T-cell (primary cell): ENCODE results near the gene FTO. TPM values are rescaled to one million over a fixed set of nuclear protein-coding genes. Genes with fewer than 3 reads are reported as not detected.

Experiments used
- ATAC-seq, 4 experiments: fragments of 200-7000 bp in 3 of 4; fragments of 150-1000 bp in 1 of 4; cut with Tn5 transposase; replicated peaks in 1 of 4; 1 replicate in 3 of 4; 2 replicates in 1 of 4; pipeline ENCODE4 v1.10.0; 2021; ENCODE audit warnings: moderate library complexity in 3 of 4, mild to moderate bottlenecking in 2 of 4, moderate number of reproducible peaks in 1 of 4
- CTCF ChIA-PET, 2 donors: fragments of 300-600 bp; sonication (Branson Sonifier 250); formaldehyde crosslinking; loops; one replicate each; lab custom pipeline; 2022; ENCODE audit warnings: antibody characterized with exemption in 2 of 2; lab: Charles Lee
- POLR2A ChIA-PET, 2 donors: fragments of 300-600 bp; sonication (Branson Sonifier 250); formaldehyde crosslinking; loops; one replicate each; lab custom pipeline; 2022; ENCODE audit warnings: antibody characterized with exemption in 2 of 2; lab: Charles Lee
- DNase-seq, 35 experiments: peaks; one replicate each; pipeline versions ENCODE4 v3.0.0 to v3.0.0-alpha.2; 2013 to 2023
- H3K27ac ChIP-seq: one replicate; pipeline ENCODE4 v1.5.1; 2013; ENCODE audit warnings: low read length
- H3K27me3 ChIP-seq, 2 experiments: replicated peaks in 1 of 2; 1 replicate in 1 of 2; 2 replicates in 1 of 2; pipeline versions ENCODE4 v1.6.1 to v1.7.0; 2013; ENCODE audit warnings: low read length in 1 of 2, mixed read lengths in 1 of 2; ENCODE audit not compliant: control insufficient read depth in 2 of 2, insufficient read depth in 2 of 2; ENCODE audit errors: extremely low read depth in 1 of 2
- H3K36me3 ChIP-seq, 2 donors: 1 replicate in 1 of 2; 2 replicates in 1 of 2; pipeline versions ENCODE4 v1.6.1 to v1.7.0; 2013; ENCODE audit warnings: low read length in 1 of 2; ENCODE audit not compliant: control insufficient read depth in 2 of 2, insufficient read depth in 1 of 2; ENCODE audit errors: extremely low read depth in 1 of 2
- H3K4me1 ChIP-seq, 2 experiments: 1 replicate in 1 of 2; 2 replicates in 1 of 2; pipeline versions ENCODE4 v1.6.1 to v1.7.0; 2013; ENCODE audit warnings: low read length in 2 of 2, mixed read lengths in 1 of 2; ENCODE audit not compliant: insufficient read depth in 2 of 2, control insufficient read depth in 1 of 2; ENCODE audit errors: extremely low read depth in 1 of 2
- H3K4me3 ChIP-seq, 2 donors: 1 replicate in 1 of 2; 2 replicates in 1 of 2; pipeline versions ENCODE4 v1.5.1 to v1.7.0; 2013; ENCODE audit warnings: mild to moderate bottlenecking in 2 of 2, low read length in 1 of 2, moderate library complexity in 1 of 2; ENCODE audit not compliant: control insufficient read depth in 1 of 2; ENCODE audit errors: extremely low read depth in 1 of 2
- H3K9me3 ChIP-seq: 2 replicates; pipeline ENCODE4 v1.7.0; 2013
- H3K27ac Mint-ChIP-seq, 2 donors: one replicate each; pipeline ENCODE4 v1.8.0; 2020 to 2021; ENCODE audit warnings: mild to moderate bottlenecking in 2 of 2, mixed read lengths in 2 of 2
- H3K27me3 Mint-ChIP-seq, 2 donors: one replicate each; pipeline ENCODE4 v1.8.0; 2021 to 2022; ENCODE audit warnings: mixed read lengths in 2 of 2
- H3K36me3 Mint-ChIP-seq: one replicate; pipeline ENCODE4 v1.8.0; 2021; ENCODE audit warnings: mixed read lengths
- H3K4me1 Mint-ChIP-seq, 3 donors: one replicate each; pipeline ENCODE4 v1.8.0; 2020 to 2022; ENCODE audit warnings: mixed read lengths in 3 of 3, mild to moderate bottlenecking in 1 of 3
- H3K4me3 Mint-ChIP-seq, 3 donors: one replicate each; pipeline ENCODE4 v1.8.0; 2020 to 2022; ENCODE audit warnings: mild to moderate bottlenecking in 3 of 3, mixed read lengths in 3 of 3, moderate library complexity in 3 of 3
- H3K9me3 Mint-ChIP-seq, 3 donors: one replicate each; pipeline ENCODE4 v1.8.0; 2020 to 2022; ENCODE audit warnings: mixed read lengths in 3 of 3
- WGBS: methylation state at CpG from one replicate; pipeline ENCODE4 v1.1.5; 2013; ENCODE audit warnings: missing lambda C conversion rate; ENCODE audit not compliant: insufficient coverage; 5-methylcytosine and 5-hydroxymethylcytosine counted together
- total RNA-seq, 35 experiments: library from RNA in 6 of 35; stranded (reverse) in 6 of 35; fragments of 120-200 nt in 1 of 35; gene quantifications; one replicate each; pipeline versions ENCODE4 v1.2.1 to v1.2.4 and lab custom pipeline; 2013 to 2026

The FTO gene
- total RNA-seq, 5 donors from 2014 or later (not counting 1 experiment from before 2014, with no cell fraction given), result 44.7 to 69.0 (median 46.0) TPM

DNA sequence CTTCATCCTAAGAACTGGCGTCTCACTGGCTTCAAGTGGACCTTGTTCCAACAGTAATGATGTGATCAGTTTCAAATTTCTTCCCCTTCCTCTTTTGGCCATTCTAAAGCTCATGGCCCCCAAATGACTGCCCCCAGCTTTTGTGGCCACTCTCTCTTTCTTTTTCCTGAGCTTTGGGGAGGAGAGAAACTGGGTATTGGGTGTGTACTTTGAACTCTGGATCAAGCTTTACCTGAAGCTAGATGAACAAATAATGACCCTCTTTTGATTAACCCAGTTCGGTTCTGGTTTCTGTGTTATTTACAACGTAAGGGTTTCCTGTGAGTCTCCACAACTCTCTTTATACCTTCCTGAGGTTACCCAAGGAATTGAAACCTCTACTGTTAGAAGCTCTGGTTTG is 132.7 kb downstream of the FTO start:
- peaks cover 65% of the 10 kb centered on the region for H3K36me3 Mint-ChIP-seq
- no peak for ATAC-seq
- H3K27me3 Mint-ChIP-seq, result no peaks in the 10 kb centered on the region
- no peaks in the 10 kb centered on the region for H3K9me3 Mint-ChIP-seq
- Histone ChIP-seq H3K27ac (no peak overlapping the region), H3K36me3 (peaks cover 0 to 4% of the 10 kb centered on the region in 2 donors), H3K9me3 (no peaks in the 10 kb centered on the region), H3K4me3 (no peak overlapping the region), H3K27me3 (no peaks in the 10 kb centered on the region), H3K4me1 (no peaks in the 10 kb centered on the region)
- DNase-seq, result no peak
- H3K4me1 Mint-ChIP-seq, result peaks cover 4 to 38% (median 6%) of the 10 kb centered on the region in 3 donors
- WGBS, result no CpG with 5 or more reads among the region's 3 CpGs
- CTCF ChIA-PET, result no interaction called here
- H3K4me3 Mint-ChIP-seq, result no peak overlapping the region
- H3K27ac Mint-ChIP-seq, result no peak overlapping the region
- POLR2A ChIA-PET, result no interaction called here

- ChIA-PET POLR2A (interaction anchor here in 1 of 2 donors (0.7 kb wide), 1 partner anchor 100 kb away, joined by 3 read pairs; no protein-coding TSS in a partner anchor), CTCF (no interaction called here)
- no peaks in the 10 kb centered on the region for H3K27me3 Mint-ChIP-seq
- Histone ChIP-seq H3K4me3 (no peak overlapping the region), H3K36me3 (peaks cover 0 to 4% of the 10 kb centered on the region in 2 donors), H3K27me3 (no peaks in the 10 kb centered on the region), H3K4me1 (no peaks in the 10 kb centered on the region), H3K9me3 (no peaks in the 10 kb centered on the region), H3K27ac (no peak overlapping the region)
- DNase-seq (no peak), ATAC-seq (no peak)
- no peaks in the 10 kb centered on the region for H3K9me3 Mint-ChIP-seq
- H3K4me1 Mint-ChIP-seq, result peaks cover 4 to 41% (median 6%) of the 10 kb centered on the region in 3 donors
- H3K4me3 Mint-ChIP-seq, result no peak overlapping the region
- WGBS, result no CpG with 5 or more reads among the region's 7 CpGs
- no peak overlapping the region for H3K27ac Mint-ChIP-seq
- peaks cover 63% of the 10 kb centered on the region for H3K36me3 Mint-ChIP-seq
Measured at GRCh38 chr16:53837426-53837825, 133.5 kb downstream of the FTO start.

DNA sequence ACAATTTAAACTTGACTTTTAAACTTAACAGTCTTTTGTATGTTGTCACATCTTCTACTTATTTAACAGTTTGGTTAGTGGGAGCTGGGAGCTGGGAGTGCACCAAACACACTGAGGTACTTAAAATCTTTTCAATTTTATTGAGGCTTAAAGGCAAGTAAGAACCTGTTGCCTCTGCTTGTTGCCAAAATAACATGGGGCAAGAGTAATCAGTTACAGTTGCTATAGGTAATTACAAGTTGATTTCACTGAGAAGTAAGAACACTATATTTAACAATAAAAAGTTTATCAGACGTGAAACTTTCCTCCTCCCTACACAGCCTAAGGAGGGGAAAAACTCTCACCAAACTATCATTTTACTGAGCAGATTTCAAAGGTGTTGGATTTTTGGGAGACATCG is 135.2 kb downstream of the FTO start:
- Mint-ChIP-seq H3K4me3 (no peak overlapping the region), H3K9me3 (no peaks in the 10 kb centered on the region), H3K27me3 (no peaks in the 10 kb centered on the region), H3K27ac (no peak overlapping the region), H3K36me3 (peaks cover 50% of the 10 kb centered on the region), H3K4me1 (peaks cover 4 to 41% (median 5%) of the 10 kb centered on the region in 3 donors)
- Histone ChIP-seq H3K27ac (no peak overlapping the region), H3K4me1 (no peaks in the 10 kb centered on the region), H3K27me3 (no peaks in the 10 kb centered on the region), H3K9me3 (no peaks in the 10 kb centered on the region), H3K4me3 (no peak overlapping the region), H3K36me3 (peaks cover 0 to 4% of the 10 kb centered on the region in 2 donors)
- WGBS, result no CpG with 5 or more reads among the region's 2 CpGs
- POLR2A ChIA-PET, result no interaction called here
- CTCF ChIA-PET, result no interaction called here
- DNase-seq (no peak), ATAC-seq (no peak)

GRCh38 chr16:53840456-53840855 is 136.5 kb downstream of the FTO start:
- no peak overlapping the region for H3K27ac ChIP-seq
- 0% methylated on average over 1 of the region's 4 CpGs for WGBS
- no peak for ATAC-seq
- no peak overlapping the region for H3K4me3 ChIP-seq
- H3K9me3 ChIP-seq, result no peaks in the 10 kb centered on the region
- Mint-ChIP-seq H3K27me3 (no peaks in the 10 kb centered on the region), H3K4me3 (no peak overlapping the region), H3K27ac (no peak overlapping the region), H3K9me3 (no peaks in the 10 kb centered on the region), H3K4me1 (peaks cover 2 to 39% (median 5%) of the 10 kb centered on the region in 3 donors), H3K36me3 (peaks cover 52% of the 10 kb centered on the region)
- ChIA-PET POLR2A (no interaction called here), CTCF (no interaction called here)
- no peaks in the 10 kb centered on the region for H3K27me3 ChIP-seq
- no peaks in the 10 kb centered on the region for H3K4me1 ChIP-seq
- no peak for DNase-seq
- H3K36me3 ChIP-seq, result peaks cover 0 to 9% of the 10 kb centered on the region in 2 donors

DNA sequence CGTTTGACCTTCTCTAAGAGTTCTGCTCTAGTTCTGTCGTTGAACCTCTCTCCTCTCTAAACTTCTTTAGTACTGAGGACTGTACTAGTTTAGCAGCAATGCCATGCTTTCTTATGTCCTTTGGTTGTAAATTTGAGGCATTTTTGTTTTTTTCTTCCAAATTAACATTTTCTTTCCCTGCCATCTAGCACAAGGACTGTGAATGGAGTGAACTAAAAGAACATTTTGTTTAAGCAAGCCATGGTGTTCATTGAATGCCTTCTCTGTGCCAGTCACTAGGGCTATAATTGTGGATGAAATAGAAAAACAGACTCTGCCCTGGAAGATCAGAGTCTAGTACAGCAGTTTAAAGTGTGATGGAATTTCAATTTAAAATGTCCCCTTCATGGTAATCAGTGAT is 137.9 kb downstream of the FTO start:
- Mint-ChIP-seq H3K4me3 (no peak overlapping the region), H3K9me3 (no peaks in the 10 kb centered on the region), H3K27ac (no peak overlapping the region), H3K27me3 (no peaks in the 10 kb centered on the region), H3K36me3 (peaks cover 50% of the 10 kb centered on the region), H3K4me1 (peaks cover 0 to 24% (median 0%) of the 10 kb centered on the region in 3 donors)
- ChIA-PET POLR2A (no interaction called here), CTCF (no interaction called here)
- H3K36me3 ChIP-seq, result peaks cover 0 to 9% of the 10 kb centered on the region in 2 donors
- no peak overlapping the region for H3K27ac ChIP-seq
- no CpG with 5 or more reads among the region's 2 CpGs for WGBS
- H3K27me3 ChIP-seq, result no peaks in the 10 kb centered on the region
- H3K4me1 ChIP-seq, result no peaks in the 10 kb centered on the region
- no peak overlapping the region for H3K4me3 ChIP-seq
- ATAC-seq (no peak), DNase-seq (no peak)
- no peaks in the 10 kb centered on the region for H3K9me3 ChIP-seq

DNA sequence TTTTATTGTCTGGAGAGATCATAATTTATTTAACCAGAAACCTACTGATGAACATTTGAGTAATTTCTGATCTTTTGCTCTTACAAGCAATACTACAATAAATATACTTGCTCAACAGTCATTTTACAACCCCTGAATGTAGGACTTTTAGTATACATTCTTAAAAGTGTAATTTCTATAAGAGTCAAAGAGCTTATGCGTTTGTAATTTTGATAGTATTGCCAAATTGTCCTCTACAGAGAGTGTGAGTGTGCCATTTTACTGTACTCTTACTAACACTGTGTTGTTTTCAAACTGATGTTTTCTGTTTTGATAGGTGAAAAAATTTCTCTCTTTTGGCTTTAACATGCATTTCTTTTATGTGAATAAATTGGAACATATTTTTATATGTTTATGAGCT is 139.1 kb downstream of the FTO start:
- Mint-ChIP-seq H3K27ac (no peak overlapping the region), H3K36me3 (peaks cover 41% of the 10 kb centered on the region), H3K4me1 (peaks cover 0 to 18% (median 0%) of the 10 kb centered on the region in 3 donors), H3K9me3 (no peaks in the 10 kb centered on the region), H3K27me3 (no peaks in the 10 kb centered on the region), H3K4me3 (no peak overlapping the region)
- ChIA-PET CTCF (no interaction called here), POLR2A (no interaction called here)
- DNase-seq (no peak), ATAC-seq (no peak)
- no peaks in the 10 kb centered on the region for H3K4me1 ChIP-seq
- H3K27me3 ChIP-seq, result no peaks in the 10 kb centered on the region
- H3K4me3 ChIP-seq, result no peak overlapping the region
- no peaks in the 10 kb centered on the region for H3K9me3 ChIP-seq
- peaks cover 2 to 8% of the 10 kb centered on the region in 2 donors for H3K36me3 ChIP-seq
- no CpG with 5 or more reads among the region's 1 CpG for WGBS
- H3K27ac ChIP-seq, result no peak overlapping the region

GRCh38 chr16:53844804-53845203 is 140.8 kb downstream of the FTO start:
- POLR2A ChIA-PET, result no interaction called here
- Histone ChIP-seq H3K4me1 (peaks cover 0 to 7% of the 10 kb centered on the region in 2 experiments), H3K4me3 (no peak overlapping the region), H3K9me3 (no peaks in the 10 kb centered on the region), H3K36me3 (peaks cover 2 to 7% of the 10 kb centered on the region in 2 donors), H3K27me3 (no peaks in the 10 kb centered on the region), H3K27ac (no peak overlapping the region)
- WGBS, result no CpG with 5 or more reads among the region's 3 CpGs
- CTCF ChIA-PET, result no interaction called here
- DNase-seq, result no peak
- Mint-ChIP-seq H3K36me3 (peaks cover 45% of the 10 kb centered on the region), H3K9me3 (no peaks in the 10 kb centered on the region), H3K27me3 (no peaks in the 10 kb centered on the region), H3K27ac (no peak overlapping the region), H3K4me1 (peaks cover 6 to 19% (median 10%) of the 10 kb centered on the region in 3 donors), H3K4me3 (no peak overlapping the region)
- ATAC-seq, result no peak
